K562 (cell line): ENCODE data around the gene ADAMTS14. TPM values are rescaled to one million over a fixed set of nuclear protein-coding genes. Genes with fewer than 3 reads are reported as not detected.

Experiments
- ELF2 ChIP-seq: fragments of 250-450 bp; sonication (Bioruptor Pico); IDR thresholded peaks from 2 replicates; pipeline ENCODE4 v1.5.0; 2021; ENCODE audit warnings: mild to moderate bottlenecking
- FOS ChIP-seq: IDR thresholded peaks from 3 replicates; pipeline ENCODE4 v1.6.1; 2011; ENCODE audit not compliant: insufficient read length; ENCODE audit errors: extremely low read depth
- HES1 ChIP-seq: fragments of 450-650 bp; IDR thresholded peaks from 2 replicates; pipeline ENCODE4 v1.6.1; 2016; ENCODE audit warnings: low read depth, mild to moderate bottlenecking, moderate library complexity
- HNRNPUL1 ChIP-seq: fragments of 200-400 bp; formaldehyde crosslinking; IDR thresholded peaks from 2 replicates; pipeline ENCODE4 v1.6.1; 2017; ENCODE audit warnings: low read length
- MCM7 ChIP-seq, 2 experiments: fragments of 450-650 bp; IDR thresholded peaks; 2 replicates each; pipeline ENCODE4 v1.6.1; 2016 to 2018
- MED1 ChIP-seq: sonication (generic); formaldehyde crosslinking; IDR thresholded peaks from 2 replicates; pipeline ENCODE4 v1.8.1; 2023; ENCODE audit warnings: missing genetic modification reagents, borderline replicate concordance
- NR4A1 ChIP-seq, 2 experiments: fragments of 250-450 bp in 1 of 2; fragments of 450-650 bp in 1 of 2; sonication (Bioruptor Pico) in 1 of 2; IDR thresholded peaks; 2 replicates each; pipeline versions ENCODE4 v1.4.0 to v1.6.1; 2016 to 2020; ENCODE audit warnings: mild to moderate bottlenecking in 2 of 2, missing compliant biosample characterization in 1 of 2, missing genetic modification characterization in 1 of 2, moderate library complexity in 1 of 2
- POLR2G ChIP-seq: fragments of 200-400 bp; formaldehyde crosslinking; IDR thresholded peaks from 2 replicates; pipeline ENCODE4 v1.6.1; 2017; ENCODE audit warnings: low read depth, mild to moderate bottlenecking, antibody characterized with exemption, low read length, moderate library complexity
- RREB1 ChIP-seq: fragments of 250-450 bp; sonication (Bioruptor Pico); IDR thresholded peaks from 2 replicates; pipeline ENCODE4 v1.4.0; 2020
- TRIM25 ChIP-seq: fragments of 450-650 bp; IDR thresholded peaks from 2 replicates; pipeline ENCODE4 v1.7.0; 2016; ENCODE audit warnings: borderline replicate concordance
- ZNF143 ChIP-seq: sonication (generic); formaldehyde crosslinking; IDR thresholded peaks from 2 replicates; pipeline ENCODE4 v1.9.0; 2022; ENCODE audit warnings: mild to moderate bottlenecking, missing genetic modification reagents
- ZNF3 ChIP-seq: fragments of 250-450 bp; sonication (Bioruptor Pico); IDR thresholded peaks from 2 replicates; pipeline ENCODE4 v1.5.0; 2021; ENCODE audit warnings: mild to moderate bottlenecking, moderate library complexity
- polyA plus RNA-seq, 8 experiments: library from polyadenylated mRNA; depleted of rRNA in 4 of 8; stranded (reverse) in 5 of 8; unstranded in 3 of 8; fragments of >200 nt; fragmentation: Nextera tagmentation in 2 of 8; fragmentation: Illumina TruSeq in 1 of 8; extraction: Ambion mirVana in 2 of 8; extraction: Trizol in 1 of 8; gene quantifications; 2 replicates each; pipeline versions ENCODE4 v1.2.1 to v1.2.3, GENCODE V29; 2011 to 2014; ENCODE audit warnings: inconsistent platforms in 1 of 8, missing spikeins in 1 of 8
- total RNA-seq, 7 experiments: library from RNA; depleted of rRNA in 6 of 7; stranded (reverse); fragments of >200 nt in 6 of 7; fragmentation: Illumina TruSeq in 2 of 7; extraction: Trizol in 2 of 7; gene quantifications; 2 replicates each; pipeline versions ENCODE4 v1.2.1 to v1.2.3, GENCODE V29; 2011 to 2021; ENCODE audit warnings: low replicate concordance in 1 of 7
- TF ChIP-seq, protein P1 (sequence below): sonication (generic); formaldehyde crosslinking; IDR thresholded peaks from 2 replicates; pipeline ENCODE4 v1.8.0; 2022; ENCODE audit warnings: mild to moderate bottlenecking, missing genetic modification reagents
- TF ChIP-seq, protein P2 (sequence below): sonication (generic); formaldehyde crosslinking; IDR thresholded peaks from 2 replicates; pipeline ENCODE4 v1.8.0; 2022; ENCODE audit warnings: missing genetic modification reagents, mild to moderate bottlenecking, moderate library complexity, borderline replicate concordance
- TF ChIP-seq, protein P3 (sequence below): fragments of 250-450 bp; sonication (Bioruptor Pico); IDR thresholded peaks from 2 replicates; pipeline ENCODE4 v1.8.0; 2022; ENCODE audit warnings: inconsistent platforms

The ADAMTS14 gene
- total and polyA plus RNA-seq, 9 of the 15 experiments (the other 6 are each of a cell fraction or from before 2014, with no cell fraction given) = 0.04 to 37.4 (median 15.9) TPM

GRCh38 chr10:70743430-70743788, 71.1 kb downstream of the ADAMTS14 start (continued):
- TF ChIP-seq, protein P1, sequence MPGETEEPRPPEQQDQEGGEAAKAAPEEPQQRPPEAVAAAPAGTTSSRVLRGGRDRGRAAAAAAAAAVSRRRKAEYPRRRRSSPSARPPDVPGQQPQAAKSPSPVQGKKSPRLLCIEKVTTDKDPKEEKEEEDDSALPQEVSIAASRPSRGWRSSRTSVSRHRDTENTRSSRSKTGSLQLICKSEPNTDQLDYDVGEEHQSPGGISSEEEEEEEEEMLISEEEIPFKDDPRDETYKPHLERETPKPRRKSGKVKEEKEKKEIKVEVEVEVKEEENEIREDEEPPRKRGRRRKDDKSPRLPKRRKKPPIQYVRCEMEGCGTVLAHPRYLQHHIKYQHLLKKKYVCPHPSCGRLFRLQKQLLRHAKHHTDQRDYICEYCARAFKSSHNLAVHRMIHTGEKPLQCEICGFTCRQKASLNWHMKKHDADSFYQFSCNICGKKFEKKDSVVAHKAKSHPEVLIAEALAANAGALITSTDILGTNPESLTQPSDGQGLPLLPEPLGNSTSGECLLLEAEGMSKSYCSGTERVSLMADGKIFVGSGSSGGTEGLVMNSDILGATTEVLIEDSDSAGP (CRISPR knock-in tag) = no peak
- TF ChIP-seq MCM7 (IDR thresholded peaks at IDR 0.05) (no peak), HNRNPUL1 (no peak), ZNF143 (CRISPR knock-in tag) (no peak), MED1 (no peak), HES1 (no peak), RREB1 (0 out of 2 replicates have a peak, but pooled peaks have one; percentile 15), NR4A1 (CRISPR knock-in tag; IDR thresholded peaks at IDR 0.05) (no peak), NR4A1 (tag; IDR thresholded peaks at IDR 0.05) (0 out of 2 replicates have a peak, but pooled peaks have one; percentile 23), ZNF3 (no peak), ELF2 (no peak), POLR2G (peak; percentile 44; the same call in 1 of the 2 replicates), TRIM25 (no peak), FOS (no peak)
- TF ChIP-seq, protein P2, sequence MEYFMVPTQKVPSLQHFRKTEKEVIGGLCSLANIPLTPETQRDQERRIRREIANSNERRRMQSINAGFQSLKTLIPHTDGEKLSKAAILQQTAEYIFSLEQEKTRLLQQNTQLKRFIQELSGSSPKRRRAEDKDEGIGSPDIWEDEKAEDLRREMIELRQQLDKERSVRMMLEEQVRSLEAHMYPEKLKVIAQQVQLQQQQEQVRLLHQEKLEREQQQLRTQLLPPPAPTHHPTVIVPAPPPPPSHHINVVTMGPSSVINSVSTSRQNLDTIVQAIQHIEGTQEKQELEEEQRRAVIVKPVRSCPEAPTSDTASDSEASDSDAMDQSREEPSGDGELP (CRISPR knock-in tag) = 0 out of 2 replicates have a peak, but pooled peaks have one; percentile 0
- TF ChIP-seq, protein P3, sequence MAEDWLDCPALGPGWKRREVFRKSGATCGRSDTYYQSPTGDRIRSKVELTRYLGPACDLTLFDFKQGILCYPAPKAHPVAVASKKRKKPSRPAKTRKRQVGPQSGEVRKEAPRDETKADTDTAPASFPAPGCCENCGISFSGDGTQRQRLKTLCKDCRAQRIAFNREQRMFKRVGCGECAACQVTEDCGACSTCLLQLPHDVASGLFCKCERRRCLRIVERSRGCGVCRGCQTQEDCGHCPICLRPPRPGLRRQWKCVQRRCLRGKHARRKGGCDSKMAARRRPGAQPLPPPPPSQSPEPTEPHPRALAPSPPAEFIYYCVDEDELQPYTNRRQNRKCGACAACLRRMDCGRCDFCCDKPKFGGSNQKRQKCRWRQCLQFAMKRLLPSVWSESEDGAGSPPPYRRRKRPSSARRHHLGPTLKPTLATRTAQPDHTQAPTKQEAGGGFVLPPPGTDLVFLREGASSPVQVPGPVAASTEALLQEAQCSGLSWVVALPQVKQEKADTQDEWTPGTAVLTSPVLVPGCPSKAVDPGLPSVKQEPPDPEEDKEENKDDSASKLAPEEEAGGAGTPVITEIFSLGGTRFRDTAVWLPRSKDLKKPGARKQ (CRISPR knock-in tag) = no peak
